Gastroesophageal sphincter (tissue), 4 donors: ENCODE data around the gene ZNF592. TPM values are rescaled to one million over a fixed set of nuclear protein-coding genes. Genes with fewer than 3 reads are reported as not detected.

ENCODE experiments used
- ATAC-seq: fragments of 150-250 bp; one replicate; pipeline ENCODE4 v1.9.1; 2016; ENCODE audit warnings: mild to moderate bottlenecking, moderate library complexity
- H3K27ac ChIP-seq, 4 donors: fragments of 200-600 bp; sonication (generic) in 3 of 4; 1 replicate in 3 of 4; 2 replicates in 1 of 4; pipeline ENCODE4 v1.5.1; 2016 to 2019
- H3K27me3 ChIP-seq: fragments of 200-600 bp; sonication (generic); one replicate; pipeline ENCODE4 v1.5.1; 2019
- H3K36me3 ChIP-seq, 2 donors: fragments of 200-600 bp; sonication (generic); one replicate each; pipeline ENCODE4 v1.5.1; 2019; ENCODE audit warnings: control low read depth in 1 of 2
- H3K4me1 ChIP-seq, 3 donors: fragments of 200-600 bp; sonication (generic); 1 replicate in 2 of 3; 2 replicates in 1 of 3; pipeline ENCODE4 v1.5.1; 2016 to 2019; ENCODE audit warnings: control low read depth in 2 of 3
- H3K4me3 ChIP-seq, 2 donors: fragments of 200-600 bp; sonication (generic); one replicate each; pipeline ENCODE4 v1.5.1; 2019; ENCODE audit warnings: mild to moderate bottlenecking in 1 of 2, moderate library complexity in 1 of 2
- H3K9me3 ChIP-seq, 3 donors: fragments of 200-600 bp; sonication (generic); one replicate each; pipeline ENCODE4 v1.5.1; 2017 to 2019; ENCODE audit warnings: control low read depth in 2 of 3
- EP300 ChIP-seq: sonication (generic); formaldehyde crosslinking; IDR thresholded peaks from one replicate; pipeline ENCODE4 v1.6.1; 2017; ENCODE audit warnings: antibody characterized with exemption, mild to moderate bottlenecking
- POLR2A ChIP-seq, 2 donors: fragments of 450-650 bp; IDR thresholded peaks; one replicate each; pipeline ENCODE4 v1.6.1; 2017; ENCODE audit warnings: antibody characterized with exemption in 2 of 2, mild to moderate bottlenecking in 2 of 2, moderate library complexity in 1 of 2
- POLR2AphosphoS5 ChIP-seq: sonication (generic); formaldehyde crosslinking; IDR thresholded peaks from one replicate; pipeline ENCODE4 v1.6.1; 2017; ENCODE audit warnings: antibody characterized with exemption
- WGBS, 2 donors: methylation state at CpG; one replicate each; pipeline ENCODE4 v1.1.5; 2018; ENCODE audit warnings: low coverage in 1 of 2; 5-methylcytosine and 5-hydroxymethylcytosine counted together
- total RNA-seq, 4 donors: library from RNA; depleted of rRNA; stranded (reverse); fragments of >200 nt; gene quantifications; one replicate each; pipeline ENCODE4 v1.1.0, GENCODE V29; 2016
- TF ChIP-seq, protein P1 (sequence below), 4 experiments: fragments of 200-600 bp in 2 of 4; fragments of 450-650 bp in 2 of 4; sonication (generic) in 1 of 4; IDR thresholded peaks; one replicate each; pipeline ENCODE4 v1.5.1; 2017 to 2019; ENCODE audit warnings: antibody characterized with exemption in 4 of 4, mild to moderate bottlenecking in 2 of 4, moderate library complexity in 2 of 4

ZNF592 gene
- total RNA-seq, 4 donors from 2014 or later: 15.7 to 26.0 (median 19.1) TPM

DNA sequence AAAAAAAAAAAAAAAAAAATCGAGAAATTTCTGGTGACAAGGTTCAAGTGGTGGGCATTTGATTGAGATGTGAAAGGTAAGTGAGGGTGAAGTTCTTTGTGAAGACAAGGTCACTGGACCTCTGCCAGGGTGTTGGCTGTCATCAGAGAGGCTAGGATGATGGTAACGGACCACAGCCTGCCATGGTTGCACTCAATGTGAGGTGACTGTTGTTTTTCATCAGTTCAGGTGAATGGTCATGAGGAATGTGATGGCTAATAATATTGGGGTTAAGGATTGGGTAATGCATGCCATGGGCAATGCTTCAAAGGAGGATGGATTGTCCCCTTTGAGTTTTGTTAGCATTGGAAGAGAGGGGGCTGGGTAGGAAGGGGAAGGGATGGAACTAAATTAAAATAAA is 64.5 kb downstream of the ZNF592 start:
- 94 to 100% methylated on average over 1 to 2 of the region's 2 CpGs for WGBS, 2 donors
- Histone ChIP-seq H3K9me3 (no peaks in the 10 kb centered on the region), H3K27me3 (no peaks in the 10 kb centered on the region), H3K4me1 (peaks cover 0 to 16% (median 5%) of the 10 kb centered on the region in 3 donors), H3K4me3 (no peak overlapping the region), H3K36me3 (no peaks in the 10 kb centered on the region), H3K27ac (no peak overlapping the region)
- ATAC-seq: no peak
- TF ChIP-seq POLR2AphosphoS5 (no peak), POLR2A (IDR thresholded peaks at IDR 0.05) (no peak), EP300 (no peak)
- TF ChIP-seq, protein P1, sequence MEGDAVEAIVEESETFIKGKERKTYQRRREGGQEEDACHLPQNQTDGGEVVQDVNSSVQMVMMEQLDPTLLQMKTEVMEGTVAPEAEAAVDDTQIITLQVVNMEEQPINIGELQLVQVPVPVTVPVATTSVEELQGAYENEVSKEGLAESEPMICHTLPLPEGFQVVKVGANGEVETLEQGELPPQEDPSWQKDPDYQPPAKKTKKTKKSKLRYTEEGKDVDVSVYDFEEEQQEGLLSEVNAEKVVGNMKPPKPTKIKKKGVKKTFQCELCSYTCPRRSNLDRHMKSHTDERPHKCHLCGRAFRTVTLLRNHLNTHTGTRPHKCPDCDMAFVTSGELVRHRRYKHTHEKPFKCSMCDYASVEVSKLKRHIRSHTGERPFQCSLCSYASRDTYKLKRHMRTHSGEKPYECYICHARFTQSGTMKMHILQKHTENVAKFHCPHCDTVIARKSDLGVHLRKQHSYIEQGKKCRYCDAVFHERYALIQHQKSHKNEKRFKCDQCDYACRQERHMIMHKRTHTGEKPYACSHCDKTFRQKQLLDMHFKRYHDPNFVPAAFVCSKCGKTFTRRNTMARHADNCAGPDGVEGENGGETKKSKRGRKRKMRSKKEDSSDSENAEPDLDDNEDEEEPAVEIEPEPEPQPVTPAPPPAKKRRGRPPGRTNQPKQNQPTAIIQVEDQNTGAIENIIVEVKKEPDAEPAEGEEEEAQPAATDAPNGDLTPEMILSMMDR (IDR thresholded peaks at IDR 0.05): no peak

DNA sequence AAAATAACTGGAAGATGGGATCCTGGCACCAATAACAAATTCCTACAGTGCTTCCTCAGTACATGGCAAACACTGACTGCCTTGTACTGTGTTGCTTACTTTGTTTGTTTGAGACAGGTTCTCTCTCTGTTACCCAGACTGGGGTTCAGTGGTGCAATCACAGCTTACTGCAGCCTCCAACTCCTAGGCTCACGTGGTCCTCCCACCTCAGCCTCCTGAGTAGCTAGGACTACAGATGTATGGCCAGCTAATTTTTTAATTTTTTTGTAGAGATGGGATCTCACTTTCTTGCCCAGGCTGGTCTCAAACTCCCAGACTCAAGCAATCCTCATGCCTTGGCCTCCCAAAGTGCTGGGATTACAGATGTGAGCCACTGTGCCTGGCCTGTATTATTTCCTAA is 65.0 kb downstream of the ZNF592 start:
- WGBS, 2 donors: 88 to 100% methylated on average over 1 of the region's 1 CpG
- no peaks in the 10 kb centered on the region for H3K9me3 ChIP-seq
- no peak overlapping the region for H3K4me3 ChIP-seq
- TF ChIP-seq, protein P1 (IDR thresholded peaks at IDR 0.05): no peak
- H3K27me3 ChIP-seq: no peaks in the 10 kb centered on the region
- no peak overlapping the region for H3K27ac ChIP-seq
- no peaks in the 10 kb centered on the region for H3K36me3 ChIP-seq
- peaks cover 0 to 22% (median 9%) of the 10 kb centered on the region in 3 donors for H3K4me1 ChIP-seq
- no peak for ATAC-seq

DNA sequence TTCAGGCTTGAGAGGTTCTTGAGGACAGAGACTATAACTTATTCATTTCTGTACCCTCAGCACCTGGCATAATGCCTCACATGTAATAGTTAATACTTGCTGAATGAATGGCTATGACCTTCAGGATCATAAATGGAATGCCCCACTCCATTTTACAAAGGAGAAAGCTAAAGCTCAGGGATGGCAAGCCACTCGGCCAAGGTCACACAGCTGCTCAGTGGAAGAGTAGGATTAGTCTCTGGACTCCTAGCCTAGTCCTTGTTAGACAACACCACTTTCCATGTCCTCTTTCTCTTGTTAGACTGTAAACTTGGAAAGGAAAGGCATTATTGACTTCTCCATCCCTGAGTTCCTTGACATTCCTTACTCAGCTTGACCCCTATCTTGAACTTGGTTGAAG is 65.5 kb downstream of the ZNF592 start:
- no peaks in the 10 kb centered on the region for H3K9me3 ChIP-seq
- H3K27me3 ChIP-seq: no peaks in the 10 kb centered on the region
- H3K36me3 ChIP-seq: no peaks in the 10 kb centered on the region
- H3K4me3 ChIP-seq: no peak overlapping the region
- no peak overlapping the region for H3K27ac ChIP-seq
- peaks cover 0 to 26% (median 14%) of the 10 kb centered on the region in 3 donors for H3K4me1 ChIP-seq
- TF ChIP-seq, protein P1 (IDR thresholded peaks at IDR 0.05): no peak
- TF ChIP-seq EP300 (no peak), POLR2A (IDR thresholded peaks at IDR 0.05) (no peak), POLR2AphosphoS5 (no peak)
- ATAC-seq: no peak
- 100% methylated on average over 1 of the region's 1 CpG; no CpG with 5 or more reads in 1 of the 2 donors for WGBS, 2 donors

DNA sequence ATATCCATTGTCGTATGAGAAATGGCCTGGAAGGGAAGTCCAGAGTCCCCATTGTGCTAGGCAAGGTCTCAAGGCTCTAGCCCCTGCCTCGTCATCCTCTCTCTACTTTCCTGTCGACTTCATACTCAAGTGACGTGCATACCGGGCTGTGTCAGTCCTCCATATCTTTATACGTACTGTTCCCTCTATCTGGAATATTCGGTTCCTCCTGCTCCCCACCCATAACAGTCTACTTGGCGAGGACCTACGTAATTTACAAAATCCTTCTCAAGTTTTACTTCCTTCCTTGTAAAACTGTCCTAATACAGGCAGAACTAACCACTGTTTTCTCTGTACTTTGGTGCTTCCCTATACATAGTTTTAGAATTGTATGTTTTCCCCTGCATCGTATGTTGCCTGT is 66.5 kb downstream of the ZNF592 start:
- Histone ChIP-seq H3K9me3 (no peaks in the 10 kb centered on the region), H3K27ac (no peak overlapping the region), H3K27me3 (no peaks in the 10 kb centered on the region), H3K4me1 (peaks cover 0 to 36% (median 22%) of the 10 kb centered on the region in 3 donors), H3K36me3 (no peaks in the 10 kb centered on the region), H3K4me3 (no peak overlapping the region)
- no peak for TF ChIP-seq EP300
- no peak for TF ChIP-seq POLR2AphosphoS5
- no peak for TF ChIP-seq POLR2A (IDR thresholded peaks at IDR 0.05)
- TF ChIP-seq, protein P1 (IDR thresholded peaks at IDR 0.05): no peak
- 79 to 89% methylated on average over 10 of the region's 10 CpGs for WGBS, 2 donors
- no peak for ATAC-seq

DNA sequence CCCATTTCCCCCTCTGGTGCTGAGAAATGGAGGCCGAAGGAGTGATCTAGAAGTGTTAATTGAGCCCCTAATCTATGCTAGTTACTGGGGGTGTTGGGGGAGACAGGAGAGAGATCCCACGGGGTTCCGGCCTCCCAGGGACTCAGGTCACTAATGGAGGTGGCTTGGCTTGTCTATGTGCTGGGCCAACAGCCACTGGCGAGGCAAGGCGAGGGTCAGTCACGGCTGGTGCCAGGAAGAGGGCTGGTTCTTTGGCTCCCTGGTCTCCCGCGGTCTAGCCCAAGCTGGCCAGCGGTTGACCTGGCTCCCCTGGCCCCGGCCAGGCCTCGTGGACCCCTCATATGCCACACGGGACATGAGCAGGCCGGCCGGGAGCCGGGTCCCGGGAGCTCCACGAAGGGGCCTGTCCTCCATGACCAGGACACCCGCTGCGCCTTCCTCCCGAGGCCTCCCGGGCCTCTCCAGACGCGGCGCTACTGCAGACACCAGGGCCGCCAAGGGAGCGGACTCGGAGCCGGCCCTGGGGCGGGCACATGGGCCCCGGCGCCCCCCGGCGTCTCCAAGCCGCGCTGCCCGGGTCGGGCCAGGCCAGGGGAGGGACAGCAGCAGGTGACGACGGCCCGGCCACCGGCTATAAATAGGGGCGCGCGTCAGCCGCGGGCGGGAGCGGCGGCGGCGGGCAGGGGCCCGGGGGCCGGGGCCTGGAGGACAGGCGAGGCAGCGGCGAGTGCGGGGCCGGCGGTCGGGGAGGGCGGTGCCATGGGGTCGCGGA is 68.5 kb downstream of the ZNF592 start, which contains the start of gene ALPK3:
TSS of gene ALPK3 (plus strand) at position 663 of the 772 bp plus-strand sequence. CDS start at position 760, 97 bp downstream.
- H3K27ac ChIP-seq: peak within 1 kb of the TSS; percentile 89 to 94 (median 91)
- TF ChIP-seq EP300: no peak
- TF ChIP-seq, protein P1 (IDR thresholded peaks at IDR 0.05): peak in 3 of 4 experiments; percentile 34 to 42 (median 39)
- TF ChIP-seq POLR2A (IDR thresholded peaks at IDR 0.05): peak; percentile 33 to 53
- TF ChIP-seq POLR2AphosphoS5: no peak
- ATAC-seq: peak; percentile 85
- H3K27me3 ChIP-seq: no peaks in the 10 kb centered on the region
- WGBS, 2 donors: 40 to 48% methylated on average over 1 to 10 of the region's 63 CpGs
- H3K9me3 ChIP-seq: no peaks in the 10 kb centered on the region
- H3K36me3 ChIP-seq: no peaks in the 10 kb centered on the region
- peaks cover 0 to 56% (median 22%) of the 10 kb centered on the region in 3 donors for H3K4me1 ChIP-seq
- H3K4me3 ChIP-seq: peak within 1 kb of the TSS; percentile 55 to 58
